Common myeloid progenitor, CD34-positive (primary cell): ENCODE results near the gene SPATA16.
"Not testable (repeated sequence)": the region's sequence is repeated elsewhere in the genome, so short reads cannot be mapped to it uniquely, and the experiment has no call there.

Source experiments
- CTCF ChIA-PET: fragments of 350-600 bp; sonication (Branson Sonifier 250); formaldehyde crosslinking; loops from one replicate; lab custom pipeline; 2021; ENCODE audit warnings: antibody characterized with exemption; lab: Charles Lee
- POLR2A ChIA-PET: fragments of 350-600 bp; sonication (Branson Sonifier 250); formaldehyde crosslinking; loops from one replicate; lab custom pipeline; 2021; ENCODE audit warnings: antibody characterized with exemption; lab: Charles Lee
- DNase-seq, 3 donors: peaks; one replicate each; pipeline versions ENCODE4 v3.0.0 to v3.0.0-alpha.2; 2013
- H3K27ac ChIP-seq, 2 experiments: 1 replicate in 1 of 2; 2 replicates in 1 of 2; pipeline ENCODE4 v1.7.0; 2013; ENCODE audit warnings: inconsistent platforms in 2 of 2, low read length in 2 of 2, mild to moderate bottlenecking in 2 of 2, low read depth in 1 of 2, moderate library complexity in 1 of 2; ENCODE audit not compliant: severe bottlenecking in 2 of 2, insufficient read depth in 1 of 2, poor library complexity in 1 of 2
- H3K27me3 ChIP-seq, 5 experiments: replicated peaks in 2 of 5; 1 replicate in 3 of 5; 2 replicates in 2 of 5; pipeline versions ENCODE4 v1.6.1 to v1.7.0; 2013; ENCODE audit warnings: low read length in 4 of 5, mild to moderate bottlenecking in 2 of 5, moderate library complexity in 2 of 5, inconsistent platforms in 1 of 5; ENCODE audit not compliant: insufficient read depth in 5 of 5, control insufficient read depth in 4 of 5
- H3K36me3 ChIP-seq, 4 experiments: 1 replicate in 2 of 4; 2 replicates in 2 of 4; pipeline versions ENCODE4 v1.6.1 to v1.7.0; 2013; ENCODE audit warnings: low read length in 3 of 4, control low read depth in 1 of 4, mild to moderate bottlenecking in 1 of 4; ENCODE audit not compliant: control insufficient read depth in 4 of 4, insufficient read depth in 4 of 4
- H3K4me1 ChIP-seq, 4 experiments: 1 replicate in 3 of 4; 2 replicates in 1 of 4; pipeline versions ENCODE4 v1.6.1 to v1.7.1; 2013; ENCODE audit warnings: low read length in 3 of 4, mild to moderate bottlenecking in 3 of 4, control low read depth in 1 of 4, inconsistent platforms in 1 of 4, moderate library complexity in 1 of 4; ENCODE audit not compliant: control insufficient read depth in 4 of 4, insufficient read depth in 4 of 4; ENCODE audit errors: control extremely low read depth in 1 of 4
- H3K4me3 ChIP-seq, 7 experiments: 1 replicate in 4 of 7; 2 replicates in 3 of 7; pipeline versions ENCODE4 v1.5.1 to v1.7.0; 2013; ENCODE audit warnings: mild to moderate bottlenecking in 7 of 7, low read length in 6 of 7, moderate library complexity in 6 of 7, inconsistent platforms in 2 of 7, low read depth in 2 of 7, control low read depth in 1 of 7; ENCODE audit not compliant: insufficient read depth in 4 of 7, control insufficient read depth in 1 of 7; ENCODE audit errors: extremely low read depth in 1 of 7
- H3K9me3 ChIP-seq, 5 experiments: 1 replicate in 4 of 5; 2 replicates in 1 of 5; pipeline versions ENCODE4 v1.6.1 to v1.7.1; 2013; ENCODE audit warnings: low read length in 4 of 5, mild to moderate bottlenecking in 2 of 5, inconsistent platforms in 1 of 5, low read depth in 1 of 5, moderate library complexity in 1 of 5; ENCODE audit not compliant: control insufficient read depth in 4 of 5, insufficient read depth in 2 of 5; ENCODE audit errors: control extremely low read depth in 1 of 5
- WGBS: methylation state at CpG from one replicate; pipeline ENCODE4 v1.1.5; 2013; ENCODE audit not compliant: insufficient coverage; 5-methylcytosine and 5-hydroxymethylcytosine counted together

Gene SPATA16

GRCh38 chr3:172879381-172879780 is 261.7 kb downstream of the SPATA16 start:
- CTCF ChIA-PET, DNase-seq, H3K4me3 ChIP-seq, H3K36me3 ChIP-seq, H3K27ac ChIP-seq, H3K4me1 ChIP-seq, H3K27me3 ChIP-seq, POLR2A ChIA-PET: not testable (repeated sequence)
- H3K9me3 ChIP-seq, result peaks cover 0 to 14% (median 0%) of the 10 kb centered on the region in 5 experiments
- 92% methylated on average over 1 of the region's 2 CpGs for WGBS

- ChIA-PET POLR2A (no interaction called here), CTCF (no interaction called here)
- 54% methylated on average over 3 of the region's 4 CpGs for WGBS
- H3K9me3 ChIP-seq, result peaks cover 0 to 12% (median 0%) of the 10 kb centered on the region in 5 experiments
- no peak for DNase-seq
- H3K27ac ChIP-seq, result no peak overlapping the region
- H3K4me1 ChIP-seq, result no peaks in the 10 kb centered on the region
- no peaks in the 10 kb centered on the region for H3K27me3 ChIP-seq
- no peak overlapping the region for H3K4me3 ChIP-seq
- no peaks in the 10 kb centered on the region for H3K36me3 ChIP-seq
Measured at GRCh38 chr3:172877011-172877410, 264.0 kb downstream of the SPATA16 start.

GRCh38 chr3:172876297-172876696 is 264.7 kb downstream of the SPATA16 start:
- no peak overlapping the region for H3K4me3 ChIP-seq
- no peaks in the 10 kb centered on the region for H3K4me1 ChIP-seq
- H3K27me3 ChIP-seq, result no peaks in the 10 kb centered on the region
- WGBS, result 70% methylated on average over 2 of the region's 3 CpGs
- ChIA-PET POLR2A (no interaction called here), CTCF (no interaction called here)
- no peaks in the 10 kb centered on the region for H3K36me3 ChIP-seq
- peaks cover 0 to 12% (median 0%) of the 10 kb centered on the region in 5 experiments for H3K9me3 ChIP-seq
- no peak overlapping the region for H3K27ac ChIP-seq
- no peak for DNase-seq

- no CpG with 5 or more reads among the region's 1 CpG for WGBS
- Histone ChIP-seq H3K9me3 (peaks cover 0 to 12% (median 0%) of the 10 kb centered on the region in 5 experiments), H3K4me1 (peaks cover 0 to 3% (median 2%) of the 10 kb centered on the region in 4 experiments), H3K36me3 (no peaks in the 10 kb centered on the region), H3K4me3 (no peak overlapping the region), H3K27ac (no peak overlapping the region), H3K27me3 (no peaks in the 10 kb centered on the region)
- POLR2A ChIA-PET, result no interaction called here
- DNase-seq, result no peak
- CTCF ChIA-PET, result no interaction called here
Measured at GRCh38 chr3:172875039-172875438, 266.0 kb downstream of the SPATA16 start.

GRCh38 chr3:172869784-172870518 is 271.1 kb downstream of the SPATA16 start:
- no peaks in the 10 kb centered on the region for H3K36me3 ChIP-seq
- DNase-seq, result peak in 1 of 3 donors; percentile 10
- CTCF ChIA-PET, result no interaction called here
- H3K4me3 ChIP-seq, result no peak overlapping the region
- WGBS, result 30% methylated on average over 3 of the region's 3 CpGs
- H3K27me3 ChIP-seq, result no peaks in the 10 kb centered on the region
- POLR2A ChIA-PET, result no interaction called here
- H3K4me1 ChIP-seq, result peaks cover 0 to 16% (median 7%) of the 10 kb centered on the region in 4 experiments
- H3K27ac ChIP-seq, result no peak overlapping the region
- H3K9me3 ChIP-seq, result no peaks in the 10 kb centered on the region

GRCh38 chr3:172869368-172869771 is 271.7 kb downstream of the SPATA16 start:
- H3K9me3 ChIP-seq, result no peaks in the 10 kb centered on the region
- 83% methylated on average over 2 of the region's 3 CpGs for WGBS
- H3K27ac ChIP-seq, result no peak overlapping the region
- no peaks in the 10 kb centered on the region for H3K27me3 ChIP-seq
- no peaks in the 10 kb centered on the region for H3K36me3 ChIP-seq
- ChIA-PET CTCF (interaction anchor here (1.4 kb wide), 1 partner anchor 14 kb away, joined by 3 read pairs; no protein-coding TSS in a partner anchor), POLR2A (no interaction called here)
- H3K4me1 ChIP-seq, result peaks cover 0 to 16% (median 7%) of the 10 kb centered on the region in 4 experiments
- no peak overlapping the region for H3K4me3 ChIP-seq
- DNase-seq, result peak in 1 of 3 donors; percentile 10

- CTCF ChIA-PET, result interaction anchor here (1.4 kb wide), 1 partner anchor 13 kb away, joined by 3 read pairs; no protein-coding TSS in a partner anchor
- POLR2A ChIA-PET, result no interaction called here
- WGBS, result no CpG with 5 or more reads among the region's 2 CpGs
Measured at GRCh38 chr3:172868582-172869200, 272.3 kb downstream of the SPATA16 start.

More at GRCh38 chr3:172868582-172869200, 272.3 kb downstream of the SPATA16 start:
- H3K36me3 ChIP-seq, result no peaks in the 10 kb centered on the region
- H3K27ac ChIP-seq, result no peak overlapping the region
- no peaks in the 10 kb centered on the region for H3K9me3 ChIP-seq
- H3K4me1 ChIP-seq, result peaks cover 0 to 16% (median 7%) of the 10 kb centered on the region in 4 experiments
- H3K4me3 ChIP-seq, result no peak overlapping the region
- no peaks in the 10 kb centered on the region for H3K27me3 ChIP-seq
- no peak for DNase-seq
